H1 (cell line): Measurements from ENCODE around the gene NAA10. TPM values are rescaled to one million over a fixed set of nuclear protein-coding genes. Genes with fewer than 3 reads are reported as not detected.

Experiments
- CTCF ChIA-PET: fragments of 300-600 bp; sonication (Branson Sonifier 250); formaldehyde crosslinking; loops from one replicate; lab custom pipeline; 2021; ENCODE audit not compliant: partially characterized antibody; lab: Charles Lee
- POLR2A ChIA-PET: fragments of 300-600 bp; sonication (Branson Sonifier 250); formaldehyde crosslinking; loops from one replicate; lab custom pipeline; 2021; ENCODE audit warnings: inconsistent platforms; ENCODE audit not compliant: partially characterized antibody; lab: Charles Lee
- DNase-seq, 2 experiments: peaks; one replicate each; pipeline versions ENCODE4 v3.0.0 to v3.0.0-alpha.2; 2010 to 2022; ENCODE audit warnings: low spot score in 2 of 2, low read depth in 1 of 2, mixed read lengths in 1 of 2
- FAIRE-seq: peaks from 2 replicates; lab custom pipeline; 2011; peaks lifted over from hg19 to GRCh38; lab: Jason Lieb, UNC
- H2AFZ ChIP-seq: 2 replicates; pipeline ENCODE4 v1.8.1; 2012; ENCODE audit warnings: low read length, inconsistent platforms
- H2AK5ac ChIP-seq: 2 replicates; pipeline ENCODE4 v1.6.1; 2013; ENCODE audit warnings: low read depth, low read length
- H2BK120ac ChIP-seq: replicated peaks from 2 replicates; pipeline ENCODE3; 2013; ENCODE audit warnings: low read depth, low read length, inconsistent platforms
- H2BK12ac ChIP-seq: 2 replicates; pipeline ENCODE4 v1.6.1; 2013; ENCODE audit warnings: low read depth, low read length
- H2BK15ac ChIP-seq: 2 replicates; pipeline ENCODE4 v1.6.1; 2013; ENCODE audit warnings: low read length
- H2BK20ac ChIP-seq: 2 replicates; pipeline ENCODE4 v1.6.1; 2013; ENCODE audit warnings: low read length
- H2BK5ac ChIP-seq: 2 replicates; pipeline ENCODE4 v1.6.1; 2013; ENCODE audit warnings: low read depth, low read length
- H3K14ac ChIP-seq: 2 replicates; pipeline ENCODE4 v1.6.1; 2013; ENCODE audit warnings: inconsistent platforms; ENCODE audit not compliant: insufficient read length
- H3K18ac ChIP-seq: 2 replicates; pipeline ENCODE4 v1.6.1; 2013; ENCODE audit warnings: low read length; ENCODE audit errors: extremely low read depth
- H3K23ac ChIP-seq: 2 replicates; pipeline ENCODE4 v1.6.1; 2013; ENCODE audit warnings: inconsistent platforms; ENCODE audit not compliant: insufficient read length
- H3K23me2 ChIP-seq: 2 replicates; pipeline ENCODE4 v1.6.1; 2013; ENCODE audit warnings: low read depth, low read length
- H3K27ac ChIP-seq: 2 replicates; pipeline ENCODE4 v1.6.1; 2011; ENCODE audit warnings: low read depth, low read length, inconsistent platforms
- H3K27me3 ChIP-seq, 4 experiments: replicated peaks in 1 of 4; 1 replicate in 1 of 4; 2 replicates in 3 of 4; pipeline versions ENCODE4 v1.6.1 to v1.8.1; 2011 to 2013; ENCODE audit warnings: low read length in 3 of 4, mild to moderate bottlenecking in 3 of 4, inconsistent platforms in 2 of 4, mixed read lengths in 2 of 4, moderate library complexity in 1 of 4; ENCODE audit not compliant: control insufficient read depth in 3 of 4, insufficient read depth in 3 of 4; ENCODE audit errors: extremely low read depth in 1 of 4
- H3K36me3 ChIP-seq, 4 experiments: 2 replicates each; pipeline versions ENCODE4 v1.6.1 to v1.8.1; 2011 to 2013; ENCODE audit warnings: mild to moderate bottlenecking in 4 of 4, low read length in 3 of 4, moderate library complexity in 2 of 4, control low read depth in 1 of 4, inconsistent platforms in 1 of 4; ENCODE audit not compliant: insufficient read depth in 4 of 4, control insufficient read depth in 2 of 4
- H3K4ac ChIP-seq: replicated peaks from 2 replicates; pipeline ENCODE3; 2013; ENCODE audit warnings: low read length, low read depth, mixed read lengths, inconsistent platforms; ENCODE audit not compliant: insufficient read length
- H3K4me1 ChIP-seq, 4 experiments: replicated peaks in 1 of 4; 1 replicate in 1 of 4; 2 replicates in 3 of 4; pipeline versions ENCODE4 v1.6.1 to v1.8.1; 2011 to 2013; ENCODE audit warnings: low read length in 3 of 4, inconsistent platforms in 2 of 4, mixed read lengths in 1 of 4; ENCODE audit not compliant: insufficient read depth in 4 of 4, control insufficient read depth in 3 of 4
- H3K4me2 ChIP-seq, 2 experiments: 2 replicates each; pipeline versions ENCODE4 v1.6.1 to v1.8.1; 2011 to 2013; ENCODE audit warnings: low read depth in 2 of 2, low read length in 2 of 2, control low read depth in 1 of 2, inconsistent platforms in 1 of 2, mild to moderate bottlenecking in 1 of 2; ENCODE audit not compliant: insufficient read depth in 1 of 2
- H3K4me3 ChIP-seq, 4 experiments: fragments of 200-600, 300-600 bp in 1 of 4; sonication (generic), shearing (Covaris generic), sonication (Bioruptor Twin) in 1 of 4; 2 replicates each; pipeline versions ENCODE4 v1.5.1 to v1.8.1; 2011 to 2016; ENCODE audit warnings: low read length in 4 of 4, low read depth in 3 of 4, control low read depth in 2 of 4, inconsistent platforms in 2 of 4, mild to moderate bottlenecking in 2 of 4, mixed read lengths in 1 of 4, moderate library complexity in 1 of 4; ENCODE audit not compliant: insufficient read depth in 2 of 4; ENCODE audit errors: extremely low read depth in 1 of 4
- H3K56ac ChIP-seq: replicated peaks from 2 replicates; pipeline ENCODE3; 2013; ENCODE audit warnings: low read depth, mild to moderate bottlenecking, mixed read lengths, low read length, inconsistent platforms; ENCODE audit not compliant: insufficient read length
- H3K79me1 ChIP-seq: 2 replicates; pipeline ENCODE4 v1.6.1; 2013; ENCODE audit warnings: low read depth, low read length, control low read depth
- H3K79me2 ChIP-seq, 2 experiments: 2 replicates each; pipeline versions ENCODE4 v1.6.1 to v1.8.1; 2012 to 2013; ENCODE audit warnings: low read length in 2 of 2, mild to moderate bottlenecking in 2 of 2, inconsistent platforms in 1 of 2; ENCODE audit not compliant: insufficient read depth in 2 of 2, control insufficient read depth in 1 of 2
- H3K9ac ChIP-seq, 4 experiments: replicated peaks in 1 of 4; 1 replicate in 1 of 4; 2 replicates in 3 of 4; pipeline versions ENCODE4 v1.6.1 to v1.8.1; 2011 to 2013; ENCODE audit warnings: low read depth in 3 of 4, low read length in 3 of 4, control low read depth in 2 of 4, mild to moderate bottlenecking in 2 of 4, moderate library complexity in 2 of 4, inconsistent platforms in 1 of 4; ENCODE audit errors: extremely low read depth in 1 of 4
- H3K9me3 ChIP-seq, 2 experiments: 2 replicates each; pipeline versions ENCODE4 v1.6.1 to v1.8.1; 2012 to 2013; ENCODE audit warnings: mild to moderate bottlenecking in 2 of 2, moderate library complexity in 2 of 2, control low read depth in 1 of 2, inconsistent platforms in 1 of 2, low read depth in 1 of 2, low read length in 1 of 2, mixed read lengths in 1 of 2; ENCODE audit not compliant: insufficient read depth in 2 of 2
- H4K20me1 ChIP-seq, 2 experiments: replicated peaks in 1 of 2; 2 replicates each; pipeline versions ENCODE3 to v1.8.1; 2011 to 2013; ENCODE audit warnings: inconsistent platforms in 2 of 2, low read length in 2 of 2, mild to moderate bottlenecking in 1 of 2; ENCODE audit not compliant: insufficient read depth in 2 of 2, control insufficient read depth in 1 of 2
- H4K5ac ChIP-seq: 2 replicates; pipeline ENCODE4 v1.6.1; 2013; ENCODE audit warnings: low read length, low read depth, mixed read lengths, inconsistent platforms; ENCODE audit not compliant: insufficient read length
- H4K8ac ChIP-seq: 2 replicates; pipeline ENCODE4 v1.8.0; 2013; ENCODE audit warnings: mild to moderate bottlenecking, moderate library complexity, low read length, inconsistent platforms; ENCODE audit not compliant: insufficient read depth; ENCODE audit errors: extremely low read depth
- H4K91ac ChIP-seq: replicated peaks from 2 replicates; pipeline ENCODE3; 2013; ENCODE audit warnings: low read length, mixed read lengths, inconsistent platforms; ENCODE audit not compliant: insufficient read length
- TAF1 ChIP-seq: IDR thresholded peaks from 2 replicates; pipeline ENCODE4 v1.6.1; 2011; ENCODE audit warnings: mild to moderate bottlenecking, low read depth, low read length
- WGBS, 2 experiments: shearing (Covaris generic) in 1 of 2; methylation state at CpG; one replicate each; pipeline versions ENCODE4 v1.1.6 to v1.1.7; 2013 to 2015; ENCODE audit warnings: low lambda C conversion rate in 2 of 2, mixed read lengths in 2 of 2, inconsistent platforms in 1 of 2, low coverage in 1 of 2, missing lambda C conversion rate in 1 of 2; ENCODE audit not compliant: insufficient replicate concordance in 2 of 2, insufficient coverage in 1 of 2, insufficient read length in 1 of 2; ENCODE audit errors: extremely low coverage in 1 of 2, missing lambda C conversion rate in 1 of 2; 5-methylcytosine and 5-hydroxymethylcytosine counted together
- polyA plus RNA-seq, 7 experiments: library from polyadenylated mRNA; depleted of rRNA in 3 of 7; stranded (reverse) in 5 of 7; unstranded in 2 of 7; fragments of >200 nt in 5 of 7; fragments of 200-250 nt in 2 of 7; gene quantifications; 1 replicate in 5 of 7; 2 replicates in 1 of 7; 4 replicates in 1 of 7; pipeline versions ENCODE4 v1.2.1 to v1.2.3, GENCODE V29; 2011 to 2013; ENCODE audit warnings: missing spikeins in 2 of 7, mixed read lengths in 2 of 7
- total RNA-seq: library from RNA; stranded (reverse); fragmentation: NEBNext Ultra II Directional; extraction: Animal tissue kit (Norgen Biotek cat#: 25700); gene quantifications from 2 replicates; pipeline ENCODE4 v1.2.1, GENCODE V29; 2021
- TF ChIP-seq, protein P1 (sequence below): IDR thresholded peaks from 2 replicates; pipeline ENCODE4 v1.6.1; 2012; ENCODE audit warnings: inconsistent platforms

The NAA10 gene
- total and polyA plus RNA-seq, 2 of the 8 experiments (the other 6 are each of a cell fraction or from before 2014, with no cell fraction given): 80.4 to 98.8 TPM

DNA sequence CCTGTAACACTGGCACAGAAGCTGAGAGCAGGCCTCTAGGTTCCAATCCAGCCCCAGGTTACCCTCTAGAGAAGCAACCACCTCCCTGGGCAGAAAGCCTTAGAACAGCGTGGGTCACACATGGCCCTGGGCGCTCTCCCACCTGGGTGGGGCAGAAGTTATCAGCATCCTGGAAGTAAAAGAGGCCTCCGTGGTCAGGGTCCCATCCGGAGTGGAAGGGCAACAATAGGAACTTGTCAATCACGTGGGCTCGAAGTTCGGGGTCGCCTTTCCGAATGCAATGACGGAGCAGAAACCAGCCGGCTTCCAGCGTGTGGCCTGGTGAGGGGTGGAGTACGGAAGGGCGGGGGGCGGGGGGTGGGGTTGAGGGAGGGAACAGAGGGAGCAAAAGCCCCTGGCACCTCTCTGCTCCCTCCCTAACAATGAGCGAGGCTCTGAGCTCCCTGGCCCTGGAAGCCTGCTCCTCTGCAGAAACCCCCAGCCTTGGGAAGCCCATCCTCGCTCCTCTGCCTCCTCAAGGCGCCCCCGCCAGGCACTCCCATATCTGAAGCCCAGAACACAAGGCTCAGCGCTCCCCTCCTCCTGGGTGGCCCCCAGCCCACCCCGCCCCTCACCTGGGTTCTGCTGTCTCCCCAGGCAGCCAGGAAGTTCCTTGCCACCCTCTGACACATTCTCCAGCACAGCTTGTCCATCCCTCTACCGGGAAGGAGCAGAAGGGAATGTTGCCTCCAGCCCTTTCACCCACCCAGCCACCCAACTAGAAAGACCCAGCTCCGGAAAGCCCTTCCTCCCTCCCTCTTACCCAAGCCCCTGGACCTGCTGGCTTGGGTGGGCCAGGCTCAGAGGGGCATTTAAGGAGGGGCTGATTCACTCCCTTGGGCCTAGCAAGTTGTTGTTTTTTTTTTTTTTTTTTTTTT, 6.8 kb upstream of the NAA10 start:
- no peaks in the 10 kb centered on the region for H3K36me3 ChIP-seq
- TF ChIP-seq TAF1: no peak
- TF ChIP-seq, protein P1, sequence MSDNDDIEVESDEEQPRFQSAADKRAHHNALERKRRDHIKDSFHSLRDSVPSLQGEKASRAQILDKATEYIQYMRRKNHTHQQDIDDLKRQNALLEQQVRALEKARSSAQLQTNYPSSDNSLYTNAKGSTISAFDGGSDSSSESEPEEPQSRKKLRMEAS: peak; percentile 33; the same call in 1 of the 2 replicates
- peak overlapping the region in 2 of 4 experiments; percentile 13 to 48; a peak in 2 of 8 replicates for H3K4me3 ChIP-seq
- no peaks in the 10 kb centered on the region for H4K20me1 ChIP-seq
- FAIRE-seq: peak; percentile 48
- peak overlapping the region; percentile 65 for H4K91ac ChIP-seq
- H3K4me1 ChIP-seq: peaks cover 1 to 10% (median 7%) of the 10 kb centered on the region in 4 experiments; a peak in 6 of 7 replicates
- no peak overlapping the region for H2AK5ac ChIP-seq
- ChIA-PET POLR2A (interaction anchor here (0.6 to 18.9 kb wide), 4 partner anchors 17 to 39 kb away, joined by 3 to 231 read pairs (median 4); partner anchors contain the start of genes ARHGAP4 and HCFC1), CTCF (interaction anchor here (0.7 to 19.6 kb wide), 4 partner anchors 7 to 487 kb away, joined by 3 to 272 read pairs (median 3); partner anchors contain the start of genes ARHGAP4, ATP6AP1 and RENBP)
- H3K14ac ChIP-seq: no peak overlapping the region
- DNase-seq: no peak
- no peak overlapping the region for H4K8ac ChIP-seq
- no peaks in the 10 kb centered on the region for H3K79me1 ChIP-seq
- no peaks in the 10 kb centered on the region for H3K23me2 ChIP-seq
- H3K23ac ChIP-seq: no peak overlapping the region
- no peak overlapping the region for H2BK15ac ChIP-seq
- H2AFZ ChIP-seq: no peak overlapping the region
- no peak overlapping the region for H2BK20ac ChIP-seq
- H3K9me3 ChIP-seq: no peaks in the 10 kb centered on the region
- H3K4me2 ChIP-seq: peak overlapping the region; percentile 57 to 60
- H3K9ac ChIP-seq: no peak overlapping the region; a peak in 1 of 7 replicates
- no peaks in the 10 kb centered on the region for H3K27me3 ChIP-seq
- 22% methylated on average over 11 of the region's 23 CpGs; no CpG with 5 or more reads in 1 of the 2 experiments for WGBS, 2 experiments
- H2BK120ac ChIP-seq: no peak overlapping the region
- no peaks in the 10 kb centered on the region for H3K79me2 ChIP-seq
- peak overlapping the region; percentile 4 for H3K56ac ChIP-seq
- peak overlapping the region; percentile 83 for H3K18ac ChIP-seq
- peak overlapping the region; percentile 78; the same call in 1 of the 2 replicates for H2BK5ac ChIP-seq
- H3K4ac ChIP-seq: no peak overlapping the region
- peak overlapping the region; percentile 67; the same call in 1 of the 2 replicates for H3K27ac ChIP-seq
- H2BK12ac ChIP-seq: no peak overlapping the region
- no peak overlapping the region for H4K5ac ChIP-seq
